ENCODE results near the gene UBE2L6.

UBE2L6 gene

GRCh38 chr11:57513452-57513795 lies 54.0 kb downstream of the UBE2L6 start:
- TF ChIP-seq, protein P1, sequence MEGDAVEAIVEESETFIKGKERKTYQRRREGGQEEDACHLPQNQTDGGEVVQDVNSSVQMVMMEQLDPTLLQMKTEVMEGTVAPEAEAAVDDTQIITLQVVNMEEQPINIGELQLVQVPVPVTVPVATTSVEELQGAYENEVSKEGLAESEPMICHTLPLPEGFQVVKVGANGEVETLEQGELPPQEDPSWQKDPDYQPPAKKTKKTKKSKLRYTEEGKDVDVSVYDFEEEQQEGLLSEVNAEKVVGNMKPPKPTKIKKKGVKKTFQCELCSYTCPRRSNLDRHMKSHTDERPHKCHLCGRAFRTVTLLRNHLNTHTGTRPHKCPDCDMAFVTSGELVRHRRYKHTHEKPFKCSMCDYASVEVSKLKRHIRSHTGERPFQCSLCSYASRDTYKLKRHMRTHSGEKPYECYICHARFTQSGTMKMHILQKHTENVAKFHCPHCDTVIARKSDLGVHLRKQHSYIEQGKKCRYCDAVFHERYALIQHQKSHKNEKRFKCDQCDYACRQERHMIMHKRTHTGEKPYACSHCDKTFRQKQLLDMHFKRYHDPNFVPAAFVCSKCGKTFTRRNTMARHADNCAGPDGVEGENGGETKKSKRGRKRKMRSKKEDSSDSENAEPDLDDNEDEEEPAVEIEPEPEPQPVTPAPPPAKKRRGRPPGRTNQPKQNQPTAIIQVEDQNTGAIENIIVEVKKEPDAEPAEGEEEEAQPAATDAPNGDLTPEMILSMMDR (IDR thresholded peaks at IDR 0.05): no peak
- intact Hi-C loops (cut with DNase I; ENCODE audit: low total_unique reads): no loop called here
- no peak for DNase-seq
- Histone ChIP-seq H3K4me1 (peaks cover 0 to 16% (median 14%) of the 10 kb centered on the region in 4 donors), H3K9me3 (no peaks in the 10 kb centered on the region), H3K27ac (peak overlapping the region; percentile 71 to 77), H3K36me3 (no peaks in the 10 kb centered on the region), H3K27me3 (no peaks in the 10 kb centered on the region), H3K4me3 (peak overlapping the region; percentile 72 to 75)

GRCh38 chr11:57512646-57513451 lies 54.6 kb downstream of the UBE2L6 start:
- peak overlapping the region; percentile 71 to 77 for H3K27ac ChIP-seq
- H3K27me3 ChIP-seq: no peaks in the 10 kb centered on the region
- intact Hi-C loops (cut with DNase I; ENCODE audit: low total_unique reads): no loop called here
- no peaks in the 10 kb centered on the region for H3K9me3 ChIP-seq
- peaks cover 0 to 16% (median 14%) of the 10 kb centered on the region in 4 donors for H3K4me1 ChIP-seq
- no peaks in the 10 kb centered on the region for H3K36me3 ChIP-seq
- H3K4me3 ChIP-seq: no peak overlapping the region
- TF ChIP-seq, protein P1 (IDR thresholded peaks at IDR 0.05): no peak
- no peak for DNase-seq

DNA sequence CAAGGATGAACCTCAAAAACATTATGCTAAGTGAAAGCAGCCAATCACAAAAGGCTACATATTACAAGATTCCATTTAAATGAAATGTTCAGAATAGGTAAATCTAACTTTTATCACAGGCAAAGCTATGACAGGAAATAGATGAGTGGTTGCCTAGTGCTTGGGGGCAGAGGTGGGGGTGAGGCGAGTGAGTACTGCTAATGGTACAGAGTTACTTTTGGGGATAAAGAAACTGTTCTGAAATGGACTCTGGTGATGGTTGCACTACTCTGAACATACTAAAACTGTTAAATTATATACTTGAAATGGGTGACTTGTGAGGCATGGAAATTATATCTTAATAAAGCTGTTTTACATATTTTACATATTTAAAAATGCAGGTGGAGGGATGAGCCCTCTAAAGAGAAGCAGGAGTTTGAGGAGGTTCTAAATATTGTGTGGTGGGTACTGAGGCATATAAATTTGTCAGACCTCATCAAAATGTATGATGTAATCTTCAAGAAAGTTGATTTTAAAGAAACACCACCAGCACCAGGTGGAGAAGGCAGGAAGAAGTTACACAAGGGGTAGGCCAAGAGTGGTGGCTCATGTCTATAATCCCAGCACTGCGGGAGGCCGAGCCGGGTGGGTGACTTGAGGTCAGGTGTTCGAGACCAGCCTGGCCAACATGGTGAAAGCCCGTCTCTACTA lies 55.6 kb downstream of the UBE2L6 start:
- H3K36me3 ChIP-seq: no peaks in the 10 kb centered on the region
- intact Hi-C loops (cut with DNase I; ENCODE audit: low total_unique reads): no loop called here
- no peak overlapping the region for H3K27ac ChIP-seq
- no peak overlapping the region for H3K4me3 ChIP-seq
- no peak for DNase-seq
- H3K9me3 ChIP-seq: no peaks in the 10 kb centered on the region
- no peaks in the 10 kb centered on the region for H3K27me3 ChIP-seq
- peaks cover 0 to 16% (median 14%) of the 10 kb centered on the region in 4 donors for H3K4me1 ChIP-seq
- TF ChIP-seq, protein P1 (IDR thresholded peaks at IDR 0.05): no peak

DNA sequence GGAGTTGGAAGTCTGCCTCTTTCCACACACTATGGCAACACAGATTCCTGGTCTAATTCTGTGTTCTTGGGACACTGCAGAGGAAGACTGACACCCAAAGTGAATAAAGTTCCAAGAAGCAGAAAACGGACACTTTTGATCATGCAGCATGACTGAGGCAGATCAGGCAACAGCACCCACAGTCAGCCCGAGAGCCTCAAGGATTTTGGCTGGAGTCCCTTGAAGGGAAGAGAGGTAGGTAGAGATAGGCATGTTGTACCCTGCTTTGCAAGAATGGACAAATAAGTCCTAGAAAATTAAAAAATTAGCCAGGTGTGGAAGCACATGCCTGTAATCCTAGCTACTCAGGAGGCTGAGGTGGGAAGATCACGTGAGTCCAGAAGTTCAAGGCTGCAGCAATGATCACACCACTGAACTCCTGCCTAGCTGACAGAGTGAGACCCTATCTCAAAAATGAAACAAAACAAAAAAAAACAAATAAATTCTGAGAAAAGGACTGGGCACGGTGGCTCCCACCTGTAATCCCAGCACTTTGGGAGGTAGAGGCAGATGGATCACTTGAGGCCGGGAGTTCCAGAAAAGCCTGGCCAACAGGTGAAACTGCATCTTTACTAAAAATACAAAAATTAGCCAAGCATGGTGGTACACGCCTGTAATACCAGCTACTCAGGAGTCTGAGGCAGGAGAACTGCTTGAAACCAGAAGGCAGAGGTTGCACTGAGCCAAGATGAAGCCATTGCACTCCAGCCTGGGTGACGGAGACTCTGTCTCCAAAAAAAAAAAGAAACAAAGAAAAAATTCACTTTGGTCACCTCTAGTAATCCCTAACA lies 58.9 kb downstream of the UBE2L6 start:
- TF ChIP-seq, protein P1 (IDR thresholded peaks at IDR 0.05): no peak
- intact Hi-C loops (cut with DNase I; ENCODE audit: low total_unique reads): no loop called here
- peaks cover 0 to 3% (median 1%) of the 10 kb centered on the region in 4 donors for H3K4me1 ChIP-seq
- no peaks in the 10 kb centered on the region for H3K27me3 ChIP-seq
- peaks cover 0 to 7% (median 0%) of the 10 kb centered on the region in 3 donors for H3K36me3 ChIP-seq
- H3K4me3 ChIP-seq: no peak overlapping the region
- H3K27ac ChIP-seq: no peak overlapping the region
- H3K9me3 ChIP-seq: no peaks in the 10 kb centered on the region
- no peak for DNase-seq

- intact Hi-C loops (cut with DNase I; ENCODE audit: low total_unique reads): no loop called here
- H3K4me3 ChIP-seq: no peak overlapping the region
- H3K27me3 ChIP-seq: no peaks in the 10 kb centered on the region
- peaks cover 0 to 7% (median 0%) of the 10 kb centered on the region in 3 donors for H3K36me3 ChIP-seq
- no peak overlapping the region for H3K27ac ChIP-seq
- H3K9me3 ChIP-seq: no peaks in the 10 kb centered on the region
- H3K4me1 ChIP-seq: no peaks in the 10 kb centered on the region
- TF ChIP-seq, protein P1 (IDR thresholded peaks at IDR 0.05): no peak
- DNase-seq: no peak
Measured at GRCh38 chr11:57506522-57506921, 61.0 kb downstream of the UBE2L6 start.
